Left colon (tissue), 2 donors: ENCODE measurements around the gene C7orf25. TPM values are rescaled to one million over a fixed set of nuclear protein-coding genes. Genes with fewer than 3 reads are reported as not detected.
A peak's percentile ranks its signal among the peaks of the same experiment; 100 is the strongest.

ENCODE experiments used
- ATAC-seq: fragments of 200-7000 bp; cut with Tn5 transposase; one replicate; pipeline ENCODE4 v1.9.1; 2020; ENCODE audit warnings: mild to moderate bottlenecking, moderate library complexity
- DNase-seq, 2 donors: peaks; one replicate each; pipeline ENCODE4 v3.0.0-alpha.2; 2020
- intact Hi-C, 2 donors: fragments of 100-400 bp; cut with DNase I in 1 of 2; cut with micrococcal nuclease in 1 of 2; formaldehyde crosslinking; loops; one replicate each; pipeline versions ENCODE4 v1.11.2 to v1.14.0; 2022; cut with DNase I, micrococcal nuclease
- long read RNA-seq: library from polyadenylated mRNA; unstranded; transcript quantifications from one replicate; pipeline ENCODE4 v2.0.0, GENCODE V29; 2021
- total RNA-seq, 2 donors: library from RNA; stranded (reverse); fragmentation: NEBNext Ultra II Directional; extraction: Animal tissue kit (Norgen Biotek cat#: 25700); gene quantifications; one replicate each; pipeline ENCODE4 v1.2.1, GENCODE V29; 2021
- donor health status: DM: no; HTN: no; CAD: no.
- donor health status: DM: yes; HTN: yes; CAD: no.

The C7orf25 gene
- total RNA-seq: 1 to 10 TPM; 2.7 to 6.0 TPM
- long read RNA-seq, transcript C7orf25-201 (2 exons, 2,451 nt): major isoform, 20 of 21 reads
- long read RNA-seq, partial matches to known transcripts: 0 of 21 reads
- long read RNA-seq, other reads (novel, unspliced or antisense): 0 of 21 reads

DNA sequence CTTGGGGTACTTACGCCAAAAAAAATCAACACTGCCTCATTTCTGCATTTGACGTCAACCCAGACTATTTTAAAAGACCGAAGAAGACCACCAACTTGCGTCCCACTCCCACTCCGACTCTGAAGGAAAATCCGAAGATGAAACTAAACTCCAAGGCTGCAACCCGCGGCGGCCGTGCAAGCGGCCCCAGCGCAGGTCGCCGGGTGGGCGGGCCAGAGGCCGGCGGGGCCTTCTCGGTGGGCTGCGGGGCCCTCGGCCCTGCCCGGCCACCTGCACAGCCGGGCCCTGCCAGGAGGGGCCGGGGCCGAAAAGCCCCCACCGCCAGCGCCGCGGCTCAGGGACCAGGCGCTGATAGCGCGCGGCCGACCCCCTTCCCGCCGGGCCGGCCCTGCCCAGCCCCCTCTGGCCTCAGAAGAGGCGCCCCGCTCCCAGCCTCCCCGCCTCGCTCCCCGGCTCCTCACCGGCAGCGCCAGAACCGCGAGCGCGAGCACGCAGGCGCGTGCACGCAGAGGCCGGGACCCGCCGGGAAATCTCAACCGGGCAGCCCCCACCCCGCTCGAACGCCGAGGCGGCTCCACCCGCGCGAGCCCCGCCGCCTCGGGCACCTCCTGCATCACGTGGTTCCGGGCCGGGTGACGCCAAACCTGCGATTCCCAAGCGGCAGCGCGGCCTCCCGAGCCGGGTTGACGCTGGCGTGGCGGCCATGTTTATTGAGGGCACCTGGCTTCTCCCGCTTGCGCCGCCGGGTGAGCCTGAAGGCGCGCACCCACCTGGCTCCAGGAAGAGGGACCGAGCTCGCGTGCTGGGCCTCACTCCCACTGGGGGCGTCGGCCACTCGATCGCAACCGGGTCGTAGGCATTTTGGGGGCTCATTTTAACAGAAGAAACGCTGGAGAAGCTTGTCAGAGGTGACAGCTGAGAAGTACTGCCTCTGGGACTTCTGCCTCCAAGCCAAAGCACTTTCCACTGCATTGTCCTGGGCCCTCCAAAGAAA is at the start of gene C7orf25:
Gene C7orf25 (minus strand): TSS at position 617 of the 994 bp plus-strand sequence. CDS start 1,170 bp downstream, outside the sequence.
- peak; percentile 97 for DNase-seq
- intact Hi-C loops: no loop called here
- peak; percentile 96 for ATAC-seq

DNA sequence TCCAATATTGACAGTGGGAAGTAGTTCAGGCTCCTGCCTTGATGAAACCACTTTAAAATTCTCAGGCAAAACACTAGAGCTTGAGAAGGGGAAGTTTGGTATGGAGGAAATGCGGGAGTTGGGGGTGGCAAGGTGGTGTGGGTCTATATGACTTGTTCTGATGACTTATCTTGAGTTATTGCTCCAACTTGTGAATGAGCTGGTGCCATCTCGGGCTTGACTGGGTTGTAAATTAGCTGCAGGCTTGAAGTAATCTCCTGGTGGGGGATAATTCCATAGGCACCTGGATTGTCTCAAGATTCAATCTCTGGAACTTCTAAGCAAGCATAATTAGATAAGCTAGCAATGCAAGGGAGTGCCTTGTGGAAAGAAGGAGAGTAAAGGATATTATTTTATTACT is 49.3 kb upstream of the C7orf25 start:
- no peak for ATAC-seq

GRCh38 chr7:42960762-42961161 is 48.9 kb upstream of the C7orf25 start:
- intact Hi-C loops: no loop called here
- no peak for DNase-seq
- ATAC-seq: no peak

More for the DNA sequence above, 49.3 kb upstream of the C7orf25 start:
- DNase-seq: no peak
- intact Hi-C loops: no loop called here

DNA sequence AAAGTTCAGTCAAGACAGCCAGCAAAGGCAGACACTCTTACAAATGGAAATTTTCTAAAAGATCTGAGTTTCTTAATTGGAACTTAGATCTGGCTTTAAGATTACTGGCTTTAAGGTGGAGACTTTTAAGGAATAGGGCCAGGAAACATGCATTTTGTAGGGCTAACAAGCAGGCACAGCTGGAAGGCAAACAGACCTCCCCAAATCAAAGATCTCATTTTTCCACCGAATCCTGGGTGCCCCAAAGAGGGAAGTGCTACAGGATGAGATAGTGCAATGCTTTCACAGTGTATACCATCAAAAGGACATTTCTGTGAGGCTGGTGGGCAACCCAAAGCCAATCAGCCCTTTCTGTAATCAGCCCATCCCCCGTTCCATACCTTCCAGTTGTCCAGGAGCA is 47.7 kb upstream of the C7orf25 start:
- intact Hi-C loops: no loop called here
- no peak for DNase-seq
- ATAC-seq: no peak

- intact Hi-C loops: no loop called here
- ATAC-seq: no peak
- DNase-seq: no peak
Measured at GRCh38 chr7:42956062-42956461, 44.2 kb upstream of the C7orf25 start.

- DNase-seq (no peak), ATAC-seq (no peak)
- intact Hi-C loops: no loop called here
Measured at GRCh38 chr7:42953994-42954393, 42.1 kb upstream of the C7orf25 start.

DNA sequence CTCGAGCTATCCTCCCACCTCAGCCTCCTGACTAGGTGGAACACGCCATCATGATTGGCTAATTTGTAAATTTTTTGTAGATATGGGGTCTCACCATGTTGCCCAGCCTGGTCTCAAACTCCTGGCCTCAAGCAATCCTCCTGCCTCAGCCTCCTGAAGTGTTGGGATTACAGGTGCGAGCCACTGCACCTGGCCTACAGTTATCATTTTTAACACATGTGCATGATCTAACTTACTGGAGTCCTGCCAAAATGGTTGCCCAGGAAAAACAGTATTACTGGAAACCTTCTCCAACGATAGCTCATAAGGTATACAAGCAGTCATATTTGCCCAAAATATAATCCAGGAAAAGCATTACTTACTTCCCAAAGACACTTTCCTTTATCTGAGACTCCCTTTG is 40.5 kb upstream of the C7orf25 start:
- ATAC-seq (no peak), DNase-seq (no peak)
- intact Hi-C loops: no loop called here

DNA sequence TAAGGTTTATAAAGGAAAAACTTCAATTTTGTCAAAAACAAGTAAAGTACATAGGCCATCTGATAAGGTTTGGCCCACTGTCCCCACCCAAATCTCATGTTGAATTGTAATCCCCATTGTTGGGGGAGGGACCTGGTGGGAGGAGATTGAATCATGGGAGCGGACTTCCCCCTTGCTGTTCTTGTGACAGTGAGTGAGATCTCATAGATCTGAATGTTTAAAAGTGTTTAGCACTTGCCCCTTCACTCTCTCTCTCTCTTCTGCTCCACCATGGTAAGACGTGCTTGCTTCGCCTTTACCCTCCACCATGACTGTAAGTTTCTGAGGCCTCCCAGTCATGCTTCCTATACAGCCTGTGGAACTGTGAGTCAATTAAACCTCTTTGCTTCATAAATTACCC is 38.5 kb upstream of the C7orf25 start:
- intact Hi-C loops: no loop called here
- ATAC-seq (no peak), DNase-seq (no peak)

DNA sequence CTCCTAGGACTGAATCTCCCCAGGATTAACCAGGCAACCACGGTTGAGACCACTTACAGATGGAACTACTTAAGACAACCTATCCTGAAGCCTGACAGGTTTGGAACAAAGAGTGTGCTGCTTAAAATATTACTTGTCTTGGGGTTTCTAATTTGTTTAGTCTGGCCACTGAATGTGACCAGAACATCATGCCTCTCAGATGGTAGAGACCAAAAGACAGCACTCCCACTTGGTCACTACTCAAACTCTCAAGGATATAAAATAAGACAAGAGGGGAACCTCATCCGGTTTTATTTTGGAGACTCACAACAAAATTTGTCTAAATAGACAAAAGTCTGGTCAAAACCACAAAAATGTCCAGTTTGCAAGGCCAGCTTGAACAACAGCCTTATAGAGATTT is 35.7 kb upstream of the C7orf25 start:
- intact Hi-C loops: loop anchor here in 1 of 2 donors (10.0 kb wide), 1 partner anchor 317 kb away; no protein-coding TSS in a partner anchor
- ATAC-seq (no peak), DNase-seq (no peak)

- intact Hi-C loops: loop anchor here in 1 of 2 donors (10.0 kb wide), 1 partner anchor 318 kb away; no protein-coding TSS in a partner anchor
- DNase-seq (no peak), ATAC-seq (no peak)
Measured at GRCh38 chr7:42946627-42946950, 34.7 kb upstream of the C7orf25 start.

GRCh38 chr7:42945821-42946626 is 34.2 kb upstream of the C7orf25 start:
- DNase-seq (no peak), ATAC-seq (no peak)
- intact Hi-C loops: loop anchor here in 1 of 2 donors (10.0 kb wide), 1 partner anchor 319 kb away; no protein-coding TSS in a partner anchor

- DNase-seq: peak; percentile 50 to 91
- intact Hi-C loops: loop anchor here (2.0 to 10.0 kb wide), 2 partner anchors 320 to 324 kb away; no protein-coding TSS in a partner anchor
- peak; percentile 75 for ATAC-seq
Measured at GRCh38 chr7:42940985-42941847, 29.3 kb upstream of the C7orf25 start.

- intact Hi-C loops: loop anchor here (2.0 to 10.0 kb wide), 2 partner anchors 321 to 325 kb away; no protein-coding TSS in a partner anchor
- no peak for DNase-seq
- no peak for ATAC-seq
Measured at GRCh38 chr7:42939457-42940240, 27.8 kb upstream of the C7orf25 start.

DNA sequence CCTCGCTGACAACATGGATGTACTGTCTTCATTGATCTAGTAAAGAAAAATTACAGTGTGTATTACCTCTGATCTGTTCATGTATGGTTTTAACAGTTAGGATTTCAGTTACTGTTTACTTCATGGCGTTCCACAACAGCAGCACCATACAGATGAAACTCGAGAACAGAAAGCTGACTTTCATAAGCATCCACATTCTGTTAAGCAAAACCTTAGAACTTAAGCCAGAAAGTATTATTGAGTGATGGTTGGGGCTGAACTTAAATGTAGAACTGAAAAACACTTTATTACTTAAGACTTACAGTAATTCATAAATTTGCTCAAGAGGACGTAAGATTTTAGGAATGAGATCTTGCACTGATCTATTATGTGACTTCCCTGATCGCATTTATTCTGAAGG is 24.0 kb upstream of the C7orf25 start:
- no peak for ATAC-seq
- intact Hi-C loops: no loop called here
- no peak for DNase-seq

DNA sequence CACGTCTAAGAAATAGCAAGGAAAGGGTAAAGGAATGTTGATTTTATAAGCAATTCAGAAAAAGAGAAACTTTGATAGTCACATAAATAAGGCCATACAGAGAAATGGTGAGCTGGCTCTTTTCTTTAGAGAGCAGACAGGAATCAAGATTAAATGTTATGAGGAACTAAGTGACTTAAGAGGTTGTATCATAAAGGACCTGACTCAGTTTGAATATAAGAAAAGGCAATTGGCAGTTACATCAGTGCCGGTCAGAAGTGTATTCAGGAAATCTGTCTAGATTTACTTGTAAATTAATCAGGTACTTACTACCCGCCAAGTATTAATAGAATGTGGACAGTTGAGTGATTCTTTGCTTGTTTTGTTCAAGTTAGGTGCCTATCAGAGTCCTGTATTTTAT is 22.4 kb upstream of the C7orf25 start:
- intact Hi-C loops: no loop called here
- ATAC-seq (no peak), DNase-seq (no peak)

DNA sequence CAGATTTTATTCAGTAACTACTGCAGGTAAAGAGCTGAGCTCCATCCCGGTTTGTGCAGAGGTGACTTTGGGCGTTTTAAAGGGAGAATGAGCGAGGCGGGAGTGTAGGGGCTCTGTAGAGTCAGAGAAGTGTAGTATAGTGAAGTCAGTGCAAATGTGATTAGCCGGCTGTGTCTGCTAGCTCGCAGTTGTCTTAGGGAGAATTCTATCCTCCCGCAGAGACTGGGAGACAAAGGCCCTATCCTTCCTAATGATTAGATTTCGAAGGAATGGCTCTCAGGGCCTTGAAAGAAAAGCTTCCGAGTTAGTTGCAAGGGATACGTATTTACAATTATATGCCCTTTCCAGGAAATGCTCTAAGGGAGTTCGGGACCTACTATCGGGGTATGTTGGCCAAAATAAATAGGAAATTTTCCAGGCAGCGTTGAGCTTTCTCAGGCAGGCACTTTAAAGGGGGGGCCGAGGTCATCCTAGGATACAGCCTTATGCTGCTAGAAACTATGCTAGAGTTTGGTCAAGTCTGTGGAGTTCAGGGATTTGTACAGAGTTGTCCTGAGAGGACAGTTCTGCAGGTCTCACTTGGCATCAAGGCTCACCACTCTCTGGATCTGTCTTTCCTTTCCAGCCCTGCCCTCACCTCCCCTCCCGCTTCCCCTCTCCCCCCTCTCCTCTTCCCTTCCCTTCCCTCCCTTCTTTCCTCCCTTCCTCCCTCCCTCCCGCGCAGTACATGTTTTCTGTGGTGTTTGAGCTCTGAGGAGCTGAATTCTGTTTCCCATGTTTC is 21.1 kb upstream of the C7orf25 start:
- DNase-seq: peak in 1 of 2 donors; percentile 12
- peak; percentile 44 for ATAC-seq
- intact Hi-C loops: no loop called here
